NCI-H2081 (cell line): Measurements from ENCODE around the gene AFAP1.

Experiments used
- DNase-seq, 2 experiments: peaks; one replicate each; lab custom pipeline; 2025; lab: John Stamatoyannopoulos, UW

Gene AFAP1

DNA sequence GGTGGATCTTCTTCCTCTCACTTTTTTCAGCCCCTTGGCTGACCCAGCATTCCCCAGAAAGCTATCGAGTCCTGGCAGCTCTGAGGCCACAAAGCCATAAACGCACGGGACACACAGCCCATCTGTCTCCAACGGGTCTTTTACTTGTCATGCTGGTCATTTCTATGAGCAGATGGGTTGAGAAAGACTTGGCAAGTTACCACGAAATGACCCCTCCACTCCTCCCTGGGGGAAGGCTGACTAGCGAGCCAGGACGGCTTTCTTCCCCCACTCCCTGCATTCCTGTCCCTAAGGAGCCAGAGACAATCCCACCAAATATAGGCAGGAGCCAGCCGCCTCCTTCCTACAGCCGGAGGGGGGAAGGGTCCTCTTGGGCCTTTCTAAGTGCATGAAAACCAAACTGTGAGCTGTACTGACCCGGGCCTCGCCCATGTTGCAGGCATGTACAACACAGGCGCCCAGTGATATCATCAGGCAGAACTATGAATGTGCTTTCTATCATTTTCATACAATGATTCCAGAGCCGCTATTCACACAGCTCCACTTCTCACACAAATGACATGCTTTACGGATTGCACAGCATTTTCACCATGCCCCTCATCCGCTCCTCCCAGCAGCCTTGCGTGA lies 28.6 kb downstream of the AFAP1 start:
- no peak for DNase-seq

DNA sequence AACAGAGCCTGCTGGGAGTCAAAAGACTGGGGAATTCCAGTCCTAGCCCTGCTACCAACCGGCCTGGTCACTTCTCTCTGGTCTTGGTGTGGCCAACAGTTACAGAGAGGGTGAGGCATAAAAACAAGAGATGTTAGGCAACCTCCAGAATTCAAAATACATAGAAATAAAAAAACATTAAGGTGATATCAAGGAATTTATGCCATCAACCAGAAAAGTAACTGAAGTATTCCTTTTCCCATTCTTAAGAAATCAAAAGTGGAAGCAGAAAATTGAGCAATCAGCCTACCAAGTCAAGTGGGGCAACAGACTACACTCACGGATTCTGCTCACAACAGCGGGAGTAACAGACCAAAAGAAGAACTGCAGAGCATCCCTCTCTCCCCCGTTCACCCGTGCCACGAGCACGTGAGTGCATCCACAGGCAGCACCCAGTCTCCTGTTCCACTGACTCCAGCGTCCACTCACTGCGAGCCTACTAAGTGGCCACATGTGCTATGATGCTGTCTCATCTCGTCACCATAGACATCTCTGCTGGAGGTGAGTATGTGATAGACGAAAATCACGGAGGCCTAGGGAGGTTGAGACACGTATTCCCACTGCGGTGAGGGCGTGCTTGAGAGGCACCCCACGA lies 29.3 kb downstream of the AFAP1 start:
- DNase-seq = no peak

DNA sequence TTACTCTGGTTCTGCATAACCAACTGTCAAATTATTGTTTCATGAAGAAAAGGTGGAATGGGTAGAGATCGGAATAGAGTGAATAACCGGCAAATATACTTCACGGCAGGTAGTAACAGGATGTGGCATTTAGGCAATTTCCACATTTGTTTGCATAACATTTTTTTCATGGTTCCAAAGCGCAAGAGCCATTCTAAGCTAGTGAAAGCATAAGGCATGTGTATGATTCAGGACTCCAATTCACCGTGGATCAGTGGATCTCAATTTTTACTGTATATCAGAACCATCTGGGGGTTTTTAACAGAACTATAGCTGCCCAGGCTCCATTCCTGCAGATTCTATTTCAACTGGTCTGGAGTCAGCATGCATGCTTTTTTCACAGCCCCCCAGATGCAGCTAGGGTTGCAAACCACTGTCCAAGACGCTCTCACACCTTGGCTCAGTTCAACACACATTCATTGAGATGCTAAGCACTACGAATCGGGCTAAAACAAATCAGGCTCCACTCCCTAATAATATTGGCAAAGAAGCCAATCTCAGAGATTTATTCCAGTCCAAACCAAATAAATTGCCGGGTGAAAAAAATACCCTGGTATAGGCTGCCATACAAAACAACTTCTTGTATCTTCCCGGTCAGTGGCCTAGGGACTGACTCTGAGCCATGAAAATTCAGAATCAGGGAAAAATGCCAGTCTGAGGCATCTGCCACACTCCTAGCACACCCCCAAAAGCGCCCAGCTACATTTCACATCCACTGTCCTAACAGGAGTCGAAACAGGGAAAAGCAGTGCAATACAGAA lies 30.0 kb downstream of the AFAP1 start:
- peak in 1 of 2 experiments; percentile 59 for DNase-seq

DNA sequence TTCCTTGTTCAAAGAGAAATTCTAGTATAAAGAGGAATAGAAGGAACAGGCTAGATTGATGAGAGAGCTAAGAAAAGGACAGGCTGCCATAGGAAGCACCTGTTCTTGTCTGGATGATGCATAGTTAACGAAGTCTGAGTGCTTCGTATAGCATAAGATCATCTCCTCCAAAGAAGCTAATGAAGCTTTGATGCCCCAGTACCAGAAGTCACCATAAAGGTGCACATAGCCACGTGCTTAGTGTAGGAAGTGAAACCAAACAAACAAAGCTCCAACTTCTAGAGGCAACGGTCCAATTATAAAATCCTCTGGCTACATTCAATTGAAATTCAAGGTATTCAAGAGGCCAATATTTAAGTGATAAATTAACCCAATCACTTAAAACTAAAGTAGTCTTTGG lies 31.0 kb downstream of the AFAP1 start:
- DNase-seq = no peak

DNA sequence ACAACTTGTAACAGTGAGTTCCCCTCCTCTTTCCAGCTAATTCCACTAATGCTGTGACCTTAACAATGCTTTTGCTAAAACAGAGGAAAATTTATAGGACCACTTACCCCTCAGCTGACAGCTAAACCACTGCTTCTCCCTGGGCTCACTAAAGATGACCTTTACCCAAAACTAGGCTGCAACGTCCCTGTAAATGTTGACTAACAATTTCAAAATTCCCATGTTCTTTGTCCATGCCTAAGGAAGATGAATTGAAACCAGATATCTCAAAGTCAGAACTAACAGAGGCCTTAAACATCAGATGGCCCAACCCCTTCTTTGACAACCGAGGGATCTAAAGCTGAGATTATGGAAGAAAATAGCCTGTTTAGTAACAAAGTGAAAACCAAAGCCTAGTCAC lies 32.5 kb downstream of the AFAP1 start:
- DNase-seq = no peak

DNA sequence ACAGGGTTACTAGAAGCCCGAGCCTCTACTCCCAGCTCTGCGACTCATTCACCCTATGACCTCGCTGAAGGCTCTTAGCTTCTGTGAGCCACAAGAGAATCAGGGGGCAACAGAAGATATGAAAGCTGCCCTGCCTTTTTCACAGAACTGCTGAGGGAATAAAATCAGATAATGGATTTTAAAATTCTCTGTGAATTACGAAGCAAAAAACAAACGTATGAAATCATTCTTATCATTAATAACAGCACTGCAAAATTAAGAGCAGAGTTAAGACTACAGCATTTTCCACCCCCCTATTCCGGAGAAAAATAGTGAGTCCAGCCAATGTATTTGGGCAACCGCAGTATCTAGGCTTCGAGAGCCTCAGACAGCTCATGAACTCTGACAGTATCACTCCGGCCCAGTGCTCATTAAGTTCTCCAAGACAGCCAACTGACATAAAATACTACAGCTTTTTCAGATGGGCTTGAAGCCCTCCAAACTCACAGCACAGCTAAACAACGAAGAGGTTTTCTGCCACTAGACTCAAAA lies 33.4 kb downstream of the AFAP1 start:
- DNase-seq = no peak

DNA sequence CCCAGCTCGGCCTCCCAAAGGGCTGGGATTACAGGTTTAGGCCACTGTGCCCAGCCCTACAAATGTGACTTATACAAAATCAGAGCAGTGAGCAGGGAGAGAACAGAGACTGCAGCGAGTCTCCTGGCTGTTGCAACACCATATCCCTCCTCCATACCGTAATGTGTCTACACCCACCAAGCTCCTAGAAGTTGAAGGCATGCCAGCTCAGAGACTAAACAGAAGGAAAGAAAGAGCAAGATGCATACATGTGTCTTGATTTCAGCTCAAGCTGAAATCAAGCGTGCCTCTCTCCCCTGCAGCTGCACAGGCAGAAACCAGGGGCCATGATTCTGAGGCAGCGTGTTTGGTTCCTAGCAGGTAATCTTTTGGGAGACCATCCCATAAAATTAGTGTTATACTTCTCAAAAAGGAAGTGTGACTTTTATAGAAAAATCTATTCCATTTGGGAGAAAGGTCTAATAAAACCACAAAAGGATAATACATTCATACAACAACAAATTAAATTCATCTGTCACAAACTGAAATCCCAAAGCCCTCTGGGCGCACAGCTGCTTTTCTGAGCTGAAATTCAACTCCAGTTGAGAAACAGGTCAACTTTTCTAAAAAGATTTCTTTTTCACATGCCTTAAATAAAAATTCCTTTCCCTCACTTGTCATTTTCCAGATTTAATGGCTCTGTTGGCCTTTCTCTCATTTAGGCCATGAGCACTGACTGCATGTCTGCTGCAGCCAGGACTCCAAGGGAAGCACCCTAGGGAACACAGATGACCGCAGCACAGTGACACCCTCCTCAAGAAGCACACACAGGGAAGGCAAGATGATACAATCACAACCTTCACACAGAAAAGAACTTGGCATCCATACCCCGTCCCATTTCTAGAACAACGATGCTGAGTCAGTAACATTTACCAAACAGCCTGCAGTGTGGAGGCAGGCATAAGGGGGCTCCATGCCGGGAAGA lies 34.4 kb downstream of the AFAP1 start:
- no peak for DNase-seq

DNA sequence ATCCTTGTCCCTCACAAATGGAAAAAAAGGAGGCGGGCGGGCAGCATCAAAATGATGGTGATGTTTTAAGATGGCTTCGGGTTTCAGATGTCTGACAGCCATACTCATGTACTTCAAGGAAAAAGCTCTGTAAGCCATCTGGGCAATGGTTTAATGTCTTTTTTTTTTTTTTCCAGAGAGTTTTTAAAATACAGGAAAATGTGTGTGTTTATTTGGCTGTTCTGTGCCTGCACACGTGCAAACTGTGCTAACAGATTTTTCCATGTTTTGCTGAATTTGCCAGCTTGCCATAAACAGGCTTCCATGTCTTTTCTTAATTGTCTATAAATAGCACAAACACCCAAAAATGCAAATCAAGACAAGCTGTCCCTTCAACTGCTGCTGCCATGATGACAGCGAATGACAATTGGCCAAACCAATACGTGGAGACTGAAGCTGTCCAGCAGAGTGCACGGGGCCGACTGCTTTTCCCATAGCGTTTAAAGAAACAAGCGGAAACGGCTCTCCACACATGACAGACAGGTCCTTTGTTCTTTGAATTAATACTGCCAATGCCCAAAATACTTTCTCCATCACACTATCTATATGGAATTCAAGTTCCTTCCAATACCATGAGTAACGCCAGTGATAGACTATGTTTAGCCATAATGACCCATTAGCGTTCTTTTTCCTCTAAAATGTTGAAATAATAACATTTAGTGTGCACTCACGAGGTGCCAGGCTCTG lies 35.7 kb downstream of the AFAP1 start:
- DNase-seq = no peak

DNA sequence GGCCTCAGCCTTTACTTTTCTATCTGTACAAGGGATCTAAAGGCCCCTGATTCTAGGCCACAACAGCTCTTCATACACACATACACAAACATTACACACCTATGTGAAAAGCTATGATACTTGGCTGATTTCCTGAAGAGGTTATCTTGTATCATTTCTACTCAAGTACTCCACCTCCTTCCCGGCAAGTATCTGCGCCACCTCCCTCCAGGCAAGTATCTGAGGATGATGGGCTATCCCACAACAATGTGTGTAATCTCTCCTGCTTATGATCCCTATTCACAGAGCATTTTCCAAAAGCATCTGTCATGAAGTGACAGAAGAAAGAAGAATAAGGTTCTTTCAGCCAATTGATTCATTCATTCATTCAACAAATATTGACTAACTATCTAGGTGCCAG lies 36.8 kb downstream of the AFAP1 start:
- no peak for DNase-seq

DNA sequence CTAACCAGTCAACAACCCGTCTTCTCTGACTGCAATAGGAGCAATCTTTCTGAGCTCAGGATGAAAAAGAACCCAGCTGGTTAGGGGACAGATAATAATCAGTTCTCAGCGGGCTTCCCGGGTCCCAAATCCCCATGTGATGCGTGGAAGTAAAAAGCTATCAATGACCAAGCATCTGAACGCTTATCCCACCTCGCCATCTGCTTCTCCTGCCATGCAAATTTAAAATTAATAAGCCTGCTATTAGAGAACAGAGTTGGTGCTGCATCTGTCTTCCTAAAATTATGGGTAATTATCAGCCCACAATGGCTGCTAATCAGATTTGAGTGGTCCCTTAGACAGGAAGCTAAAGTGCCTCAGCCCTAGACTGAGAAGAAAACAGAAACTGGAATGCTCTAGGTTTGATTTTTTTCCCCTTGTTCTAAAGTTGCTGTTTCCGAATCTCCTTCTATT lies 37.5 kb downstream of the AFAP1 start:
- DNase-seq = peak in 1 of 2 experiments; percentile 50

DNA sequence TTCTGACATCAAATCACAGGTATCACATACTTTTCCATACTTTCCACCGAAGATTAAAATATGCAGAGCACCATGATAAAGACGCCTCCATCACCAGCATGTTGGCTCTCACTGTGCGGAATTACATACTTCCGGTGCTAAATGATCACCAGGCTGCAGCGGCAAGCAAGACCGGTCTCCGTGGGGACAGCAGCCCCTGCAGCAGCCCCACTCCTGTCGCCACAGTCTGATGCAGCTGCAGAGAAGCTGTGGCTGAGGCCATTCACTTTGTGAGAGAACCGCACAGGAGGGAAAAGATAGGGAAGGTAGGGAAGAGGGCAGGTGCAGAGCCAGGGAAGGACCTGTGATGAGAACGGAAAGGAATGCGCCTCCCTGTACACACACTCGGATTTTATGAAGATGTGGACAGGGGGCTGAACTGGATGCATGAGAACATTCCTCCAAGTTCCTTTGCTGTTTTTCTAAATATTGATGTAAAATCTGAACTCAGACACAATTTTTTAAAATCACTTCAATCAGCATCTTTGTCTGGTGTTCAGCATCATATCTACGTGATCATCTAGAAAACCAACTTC lies 38.3 kb downstream of the AFAP1 start:
- peak in 1 of 2 experiments; percentile 35 for DNase-seq

DNA sequence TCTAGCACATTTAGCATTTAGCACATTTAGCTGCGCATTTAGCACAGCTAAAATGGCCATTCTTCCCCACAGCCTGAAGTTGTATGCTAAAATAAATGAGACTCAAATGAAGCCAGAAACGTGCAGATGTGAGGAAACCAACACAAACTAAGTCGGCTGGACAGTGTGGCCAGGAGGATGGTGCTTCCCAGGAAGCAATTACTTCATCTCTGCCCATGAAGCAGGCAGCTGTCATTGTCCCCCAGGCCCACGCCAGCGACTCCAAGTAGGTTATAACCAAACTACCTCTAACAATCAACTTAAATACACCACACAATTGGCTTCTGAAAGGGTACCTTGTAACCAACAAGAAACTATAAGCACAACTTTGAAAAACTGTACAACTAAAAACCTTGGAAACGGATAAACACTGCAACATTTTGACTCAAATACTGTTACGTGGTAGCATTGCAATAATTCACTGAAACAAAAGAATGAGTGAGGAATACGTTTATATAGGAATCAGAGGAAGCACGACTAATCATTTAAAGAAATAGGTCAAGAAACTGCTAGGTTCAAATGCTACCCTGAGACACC lies 39.2 kb downstream of the AFAP1 start:
- no peak for DNase-seq

DNA sequence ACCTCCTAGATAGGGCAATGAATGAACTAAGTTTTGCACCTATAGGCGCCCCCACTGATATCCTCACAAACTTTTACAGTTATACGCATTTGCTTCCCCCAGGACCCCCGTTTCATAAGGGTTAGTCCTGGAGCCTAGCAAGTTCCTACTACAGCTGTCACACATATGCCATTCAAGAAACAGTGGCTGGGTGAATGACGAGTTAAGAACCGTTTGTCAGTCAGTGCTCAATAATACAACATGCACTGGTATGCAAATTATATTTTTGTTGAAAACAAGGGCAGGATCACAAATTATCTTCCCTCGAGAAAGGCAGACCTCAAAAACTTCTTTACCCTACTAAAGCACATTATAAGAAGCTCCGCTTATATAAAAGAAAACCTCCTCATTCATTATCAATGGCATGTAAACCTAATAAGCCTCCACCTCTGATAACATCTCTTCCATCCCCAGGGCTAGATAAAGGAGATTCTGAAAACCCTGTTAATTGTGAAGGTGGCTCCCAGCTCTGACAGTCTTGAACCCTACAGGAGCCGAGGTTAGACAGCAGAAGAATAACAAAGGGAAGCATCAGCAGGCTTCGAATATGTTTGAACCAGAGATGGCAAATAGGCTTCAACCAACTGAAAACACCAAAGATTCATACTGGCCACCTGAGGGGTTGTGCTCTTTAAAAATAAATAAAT lies 40.3 kb downstream of the AFAP1 start:
- no peak for DNase-seq

DNA sequence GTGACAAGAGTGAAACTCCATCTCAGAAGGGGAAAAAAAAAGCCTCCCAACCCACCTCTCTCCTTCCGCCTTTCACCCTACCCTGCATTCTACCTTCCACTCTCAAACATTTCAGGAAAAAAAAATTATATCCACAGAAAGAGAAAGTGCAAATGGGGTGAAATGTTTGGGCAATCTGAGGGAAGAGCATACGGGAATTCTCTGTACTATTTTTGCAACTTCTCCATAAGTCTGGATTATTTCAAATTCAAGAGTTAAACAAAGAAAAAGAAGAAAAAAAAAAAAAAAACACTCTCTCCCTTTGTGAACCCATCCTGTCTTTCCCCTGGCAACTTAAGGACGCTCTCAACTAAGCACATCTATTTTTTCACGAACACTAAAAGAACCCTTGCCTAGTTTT lies 41.3 kb downstream of the AFAP1 start:
- DNase-seq = no peak

DNA sequence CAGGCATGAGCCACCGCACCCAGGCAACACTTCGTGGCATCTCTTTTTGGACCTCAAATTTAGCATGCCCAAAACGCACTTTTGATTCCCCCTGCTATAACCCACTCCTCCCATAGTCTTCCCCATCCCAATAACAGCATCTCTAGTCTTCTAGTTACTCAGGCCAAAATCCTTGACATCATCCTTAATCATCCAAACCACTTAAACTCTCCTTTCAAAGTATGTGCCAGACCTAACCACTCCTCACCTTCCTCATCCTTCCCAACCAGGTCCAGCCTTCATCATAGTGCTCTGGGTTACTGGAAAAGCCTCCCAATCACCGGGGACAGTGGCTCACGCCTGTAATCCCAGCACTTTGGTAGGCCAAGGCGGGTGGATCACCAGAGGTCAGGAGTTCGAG lies 41.9 kb downstream of the AFAP1 start:
- no peak for DNase-seq

DNA sequence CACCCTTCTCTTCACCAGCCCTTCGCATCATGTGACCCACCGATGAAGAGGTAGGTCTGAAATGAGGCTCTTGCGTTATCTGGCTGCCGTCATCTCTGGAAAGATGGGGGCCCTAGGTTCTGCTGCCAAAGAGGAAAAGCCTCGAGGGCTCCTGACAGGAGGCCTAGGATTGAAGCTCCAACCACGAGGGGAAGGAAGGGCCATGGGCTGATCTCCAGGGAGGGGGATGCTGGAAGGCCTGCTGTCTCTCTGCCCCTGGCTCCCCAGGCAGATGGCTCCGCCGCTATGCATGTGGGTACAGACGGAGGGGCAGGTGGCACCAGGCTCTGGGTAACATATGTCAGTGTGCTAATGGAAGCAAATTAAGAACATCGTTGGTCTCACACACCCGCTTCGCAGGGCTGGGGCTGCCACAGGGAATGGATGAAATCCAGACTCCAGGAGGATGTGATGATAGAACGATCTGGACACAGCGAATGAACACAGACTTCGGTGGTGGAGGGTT lies 44.9 kb downstream of the AFAP1 start:
- DNase-seq = peak in 1 of 2 experiments; percentile 21

DNA sequence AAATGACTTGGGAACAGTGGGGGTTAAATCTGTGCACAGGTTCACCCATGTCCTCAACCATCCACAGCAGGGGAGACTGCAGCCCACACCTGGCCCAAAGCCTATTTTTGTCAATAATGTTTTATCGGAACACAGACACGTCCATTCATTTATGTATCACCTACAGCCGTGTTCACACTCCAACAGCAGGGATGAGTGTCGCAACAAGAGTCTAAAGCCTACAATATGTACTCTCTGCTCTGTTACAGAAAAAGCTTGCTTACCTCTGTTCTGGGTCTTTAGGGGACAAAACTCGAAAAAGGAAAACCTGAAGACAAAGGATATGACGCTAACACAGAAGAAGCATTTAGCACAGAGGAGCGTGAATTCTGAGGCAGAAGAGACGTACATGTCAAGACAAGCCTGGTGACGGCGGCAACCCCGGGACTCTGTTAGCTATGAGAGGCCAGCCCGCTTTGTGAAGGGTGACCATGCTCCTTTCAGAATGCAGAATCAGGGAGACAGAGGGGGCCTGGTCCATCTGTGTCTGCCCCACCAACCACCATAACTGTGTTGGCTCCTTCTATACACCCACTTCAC lies 45.5 kb downstream of the AFAP1 start:
- DNase-seq = no peak

DNA sequence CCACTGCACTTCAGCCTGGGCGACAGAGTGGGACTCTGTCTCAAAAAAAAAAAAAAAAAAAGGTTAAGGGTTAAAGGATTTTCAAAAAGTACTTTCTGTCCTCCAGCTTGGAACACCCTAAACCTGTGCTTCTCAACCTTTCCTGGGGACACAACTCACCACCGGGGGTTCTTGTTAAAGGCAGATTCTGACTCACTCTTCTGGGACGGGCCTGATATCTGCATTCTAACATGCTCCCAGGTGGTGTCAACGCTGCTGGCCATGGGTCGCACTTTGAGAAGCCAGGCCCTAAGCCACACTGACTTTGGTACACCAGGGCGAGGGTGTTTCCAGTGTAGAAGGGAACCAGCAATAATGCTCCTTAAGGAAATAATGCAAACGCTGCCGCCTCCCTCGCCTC lies 46.1 kb downstream of the AFAP1 start:
- no peak for DNase-seq
